GM13976 (cell line): ENCODE results near the gene LIPT2.

Source experiments
- DNase-seq: peaks from one replicate; pipeline ENCODE4 v3.0.0; 2012; ENCODE audit warnings: low spot score
- in situ Hi-C: fragments of 300-500 bp; cut with MboI; formaldehyde crosslinking; loops from one replicate; pipeline ENCODE4 v1.12.0; 2022; ENCODE audit warnings: low sequenced_read_pairs, mixed read lengths, inconsistent platforms; ENCODE audit not compliant: unreplicated experiment
- TF ChIP-seq, protein P1 (sequence below): IDR thresholded peaks from 2 replicates; pipeline ENCODE4 v1.5.1; 2012; ENCODE audit warnings: borderline replicate concordance, mild to moderate bottlenecking; ENCODE audit not compliant: insufficient read depth; ENCODE audit errors: extremely low read depth, missing control alignments, control extremely low read depth

The LIPT2 gene

DNA sequence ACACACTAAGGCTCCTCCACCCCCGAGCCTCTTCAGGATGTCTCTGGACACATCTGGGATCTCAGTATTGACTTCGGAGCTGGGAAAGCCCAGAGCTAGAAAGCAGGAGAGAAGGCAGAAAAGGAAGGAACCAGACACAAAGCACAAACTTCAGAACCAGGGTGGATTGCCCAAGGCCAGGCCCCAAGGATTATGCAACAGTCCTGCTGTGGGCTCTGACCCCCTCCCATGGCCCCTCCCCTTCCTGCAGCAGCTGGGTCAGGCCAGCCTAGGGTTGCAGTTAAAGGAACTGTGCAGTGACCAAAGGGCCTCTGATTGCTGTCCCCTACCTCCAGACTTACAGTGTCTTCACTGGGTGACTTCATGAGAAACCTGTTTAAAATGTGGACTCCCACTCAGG, 31.5 kb downstream of the LIPT2 start:
- in situ Hi-C loops, result no loop called here
- no peak for DNase-seq
- TF ChIP-seq, protein P1, sequence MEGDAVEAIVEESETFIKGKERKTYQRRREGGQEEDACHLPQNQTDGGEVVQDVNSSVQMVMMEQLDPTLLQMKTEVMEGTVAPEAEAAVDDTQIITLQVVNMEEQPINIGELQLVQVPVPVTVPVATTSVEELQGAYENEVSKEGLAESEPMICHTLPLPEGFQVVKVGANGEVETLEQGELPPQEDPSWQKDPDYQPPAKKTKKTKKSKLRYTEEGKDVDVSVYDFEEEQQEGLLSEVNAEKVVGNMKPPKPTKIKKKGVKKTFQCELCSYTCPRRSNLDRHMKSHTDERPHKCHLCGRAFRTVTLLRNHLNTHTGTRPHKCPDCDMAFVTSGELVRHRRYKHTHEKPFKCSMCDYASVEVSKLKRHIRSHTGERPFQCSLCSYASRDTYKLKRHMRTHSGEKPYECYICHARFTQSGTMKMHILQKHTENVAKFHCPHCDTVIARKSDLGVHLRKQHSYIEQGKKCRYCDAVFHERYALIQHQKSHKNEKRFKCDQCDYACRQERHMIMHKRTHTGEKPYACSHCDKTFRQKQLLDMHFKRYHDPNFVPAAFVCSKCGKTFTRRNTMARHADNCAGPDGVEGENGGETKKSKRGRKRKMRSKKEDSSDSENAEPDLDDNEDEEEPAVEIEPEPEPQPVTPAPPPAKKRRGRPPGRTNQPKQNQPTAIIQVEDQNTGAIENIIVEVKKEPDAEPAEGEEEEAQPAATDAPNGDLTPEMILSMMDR, result no peak

DNA sequence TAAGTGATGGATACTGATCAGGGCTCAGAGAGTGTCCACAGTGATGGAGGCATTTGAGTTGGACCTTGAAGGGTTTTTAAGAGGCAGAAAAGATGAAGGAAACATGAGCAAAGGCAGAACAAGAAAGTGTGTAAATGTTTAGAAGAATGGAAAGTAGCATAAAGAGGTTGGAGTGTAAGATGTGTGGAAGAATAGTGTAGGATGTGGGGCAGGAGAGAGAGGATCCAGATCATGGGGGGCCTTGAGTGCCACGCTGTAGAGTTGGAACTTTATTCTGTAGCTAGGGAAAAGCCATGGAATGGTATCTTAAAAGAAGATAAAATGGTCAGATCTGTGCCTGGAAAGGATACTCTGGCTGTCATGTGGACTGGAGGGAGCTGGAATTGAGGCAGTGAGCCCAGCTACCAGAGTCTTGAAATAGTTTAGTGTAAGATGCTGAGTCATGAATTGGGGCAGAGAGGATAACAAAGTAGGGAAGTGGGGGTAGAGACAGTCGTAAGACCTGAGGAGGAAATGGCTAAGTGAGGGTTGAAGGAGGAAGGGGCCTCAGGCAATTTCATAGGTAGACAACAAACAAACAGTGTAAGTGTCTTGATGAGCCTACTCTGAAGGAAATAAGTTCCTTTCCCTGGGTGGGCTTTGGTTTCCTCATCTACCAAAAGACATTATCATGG, 32.9 kb downstream of the LIPT2 start:
- no peak for DNase-seq
- in situ Hi-C loops, result no loop called here
- TF ChIP-seq, protein P1, result no peak

DNA sequence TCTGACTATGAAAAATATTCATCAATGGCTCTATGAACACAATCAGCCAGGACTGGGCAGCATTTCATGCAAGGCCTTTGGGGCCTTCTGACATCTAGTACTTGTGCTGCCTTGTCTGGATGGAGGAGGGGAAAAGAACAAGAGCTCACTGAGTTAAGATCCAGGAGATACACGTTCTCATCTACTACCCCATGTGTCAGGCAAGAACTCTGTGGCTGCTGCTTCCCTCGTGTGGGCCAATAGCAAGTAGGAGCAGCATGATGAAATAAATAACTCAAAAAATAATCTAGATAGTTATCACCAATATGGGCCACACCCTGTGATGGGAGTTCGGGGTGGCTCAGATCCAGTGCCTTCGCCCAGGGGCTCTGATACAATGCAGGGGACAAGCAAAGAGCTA, 33.5 kb downstream of the LIPT2 start:
- in situ Hi-C loops, result no loop called here
- TF ChIP-seq, protein P1, result no peak
- no peak for DNase-seq

DNA sequence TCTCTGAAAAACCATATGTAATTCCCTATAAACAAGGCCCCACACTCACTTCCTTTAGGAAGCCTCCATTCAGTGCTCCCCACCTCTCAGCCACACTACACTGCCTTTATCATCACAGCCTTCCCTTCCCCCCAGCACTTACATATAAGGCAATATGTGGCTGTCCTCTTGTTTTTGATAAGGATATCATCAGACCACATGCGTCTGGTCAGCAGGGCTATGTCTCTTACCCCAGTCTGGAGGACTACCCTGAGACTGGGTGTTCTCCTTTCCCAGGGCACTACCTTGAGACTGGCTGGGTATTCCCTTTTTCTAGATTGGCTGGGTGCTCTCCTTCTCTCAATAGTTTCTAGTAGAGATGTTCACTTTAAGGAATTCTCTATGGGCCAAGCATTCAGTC, 33.9 kb downstream of the LIPT2 start:
- DNase-seq, result no peak
- TF ChIP-seq, protein P1, result no peak
- in situ Hi-C loops, result loop anchor here (10.0 kb wide), 1 partner anchor 115 kb away; no protein-coding TSS in a partner anchor

DNA sequence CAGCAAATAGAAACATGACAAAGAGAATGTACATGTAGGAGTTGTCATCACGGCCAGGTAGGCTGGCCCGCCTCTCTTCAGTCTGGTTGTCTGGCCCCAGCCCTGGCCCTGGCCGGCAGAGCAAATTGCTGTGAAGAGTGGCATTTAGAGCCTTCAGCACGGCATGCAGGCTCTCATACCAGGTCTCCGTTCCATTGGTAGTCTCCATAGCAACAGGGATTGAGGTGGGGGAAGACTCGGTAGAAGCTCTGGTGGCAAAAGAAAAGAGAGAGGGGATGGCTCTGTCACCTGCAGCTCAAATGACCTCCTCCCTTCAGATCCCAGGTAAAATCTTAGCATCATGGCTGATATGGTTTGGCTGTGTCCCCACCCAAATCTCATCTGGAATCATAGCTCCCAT, 36.2 kb downstream of the LIPT2 start:
- DNase-seq, result no peak
- in situ Hi-C loops, result loop anchor here (10.0 kb wide), 1 partner anchor 117 kb away; no protein-coding TSS in a partner anchor
- TF ChIP-seq, protein P1, result no peak

DNA sequence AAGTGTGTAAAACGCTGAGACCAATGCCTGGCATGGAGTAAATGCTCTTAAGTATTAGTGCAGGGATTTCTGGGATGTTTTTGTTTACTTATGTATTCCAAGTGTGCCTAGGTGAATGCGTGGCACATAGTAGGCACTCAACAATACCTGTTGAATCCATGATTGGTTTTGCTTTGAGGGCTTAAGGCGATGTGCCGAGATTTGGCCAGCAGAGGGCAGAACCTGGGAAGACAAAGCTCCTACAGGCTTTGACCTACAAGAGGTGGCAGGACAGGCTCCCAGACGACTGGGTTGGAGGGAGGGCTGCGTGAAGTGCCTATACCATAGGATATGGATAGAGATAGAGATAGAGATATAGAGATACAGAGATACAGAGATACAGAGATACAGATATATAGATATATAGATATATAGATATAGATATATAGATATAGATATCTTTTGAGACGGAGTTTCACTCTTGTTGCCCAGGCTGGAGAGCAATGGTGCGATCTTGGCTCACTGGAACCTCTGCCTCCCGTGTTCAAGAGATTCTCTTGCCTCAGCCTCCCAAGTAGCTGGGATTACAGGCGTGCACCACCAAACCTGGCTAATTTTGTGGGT, 40.0 kb downstream of the LIPT2 start:
- DNase-seq, result peak; percentile 61
- in situ Hi-C loops, result loop anchor here (10.0 kb wide), 1 partner anchor 121 kb away; no protein-coding TSS in a partner anchor
- TF ChIP-seq, protein P1, result peak; percentile 63
